Breast epithelium (tissue), 4 donors: Measurements from ENCODE around the gene NCOR2. TPM values are rescaled to one million over a fixed set of nuclear protein-coding genes. Genes with fewer than 3 reads are reported as not detected.

Source experiments
- DNase-seq, 2 donors: peaks; one replicate each; pipeline ENCODE4 v3.0.0-alpha.2; 2019; ENCODE audit warnings: low spot score in 2 of 2
- H3K27ac ChIP-seq, 2 donors: fragments of 200-600 bp; sonication (generic) in 1 of 2; one replicate each; pipeline ENCODE4 v1.5.1; 2016 to 2019; ENCODE audit warnings: mild to moderate bottlenecking in 1 of 2
- H3K27me3 ChIP-seq, 2 donors: fragments of 200-600 bp; sonication (generic) in 1 of 2; one replicate each; pipeline versions ENCODE4 v1.5.1 to v1.6.0; 2017 to 2019; ENCODE audit warnings: control low read depth in 1 of 2, mild to moderate bottlenecking in 1 of 2
- H3K36me3 ChIP-seq: fragments of 200-600 bp; one replicate; pipeline ENCODE4 v1.5.1; 2019
- H3K4me1 ChIP-seq, 2 donors: fragments of 200-600 bp; sonication (generic); one replicate each; pipeline ENCODE4 v1.5.1; 2016 to 2019; ENCODE audit warnings: control low read depth in 1 of 2
- H3K4me3 ChIP-seq, 3 donors: fragments of 200-600 bp; sonication (generic); 1 replicate in 2 of 3; 2 replicates in 1 of 3; pipeline ENCODE4 v1.5.1; 2016 to 2019; ENCODE audit warnings: mild to moderate bottlenecking in 3 of 3, moderate library complexity in 2 of 3
- H3K9me3 ChIP-seq, 2 donors: fragments of 200-600 bp; sonication (generic) in 1 of 2; one replicate each; pipeline ENCODE4 v1.5.1; 2016 to 2019; ENCODE audit warnings: control low read depth in 1 of 2
- CTCF ChIP-seq, 3 donors: fragments of 450-650 bp; IDR thresholded peaks; one replicate each; pipeline ENCODE4 v1.5.1; 2016 to 2017; ENCODE audit warnings: antibody characterized with exemption in 3 of 3, mild to moderate bottlenecking in 3 of 3, moderate library complexity in 3 of 3
- POLR2A ChIP-seq: fragments of 450-650 bp; IDR thresholded peaks from one replicate; pipeline ENCODE4 v1.6.1; 2016; ENCODE audit warnings: antibody characterized with exemption, mild to moderate bottlenecking, moderate library complexity
- POLR2AphosphoS5 ChIP-seq, 3 donors: sonication (generic); formaldehyde crosslinking; IDR thresholded peaks; one replicate each; pipeline ENCODE4 v1.6.1; 2017; ENCODE audit warnings: antibody characterized with exemption in 3 of 3
- intact Hi-C: fragments of 100-400 bp; cut with DNase I; formaldehyde crosslinking; loops from one replicate; pipeline ENCODE4 v1.15.1; 2023; ENCODE audit warnings: low total_unique reads
- total RNA-seq, 3 donors: library from RNA; depleted of rRNA; stranded (reverse); fragments of >200 nt; gene quantifications; one replicate each; pipeline ENCODE4 v1.1.0, GENCODE V29; 2016

NCOR2 gene
- total RNA-seq, 3 donors from 2014 or later, result 58.4 to 83.9 (median 71.7) TPM

DNA sequence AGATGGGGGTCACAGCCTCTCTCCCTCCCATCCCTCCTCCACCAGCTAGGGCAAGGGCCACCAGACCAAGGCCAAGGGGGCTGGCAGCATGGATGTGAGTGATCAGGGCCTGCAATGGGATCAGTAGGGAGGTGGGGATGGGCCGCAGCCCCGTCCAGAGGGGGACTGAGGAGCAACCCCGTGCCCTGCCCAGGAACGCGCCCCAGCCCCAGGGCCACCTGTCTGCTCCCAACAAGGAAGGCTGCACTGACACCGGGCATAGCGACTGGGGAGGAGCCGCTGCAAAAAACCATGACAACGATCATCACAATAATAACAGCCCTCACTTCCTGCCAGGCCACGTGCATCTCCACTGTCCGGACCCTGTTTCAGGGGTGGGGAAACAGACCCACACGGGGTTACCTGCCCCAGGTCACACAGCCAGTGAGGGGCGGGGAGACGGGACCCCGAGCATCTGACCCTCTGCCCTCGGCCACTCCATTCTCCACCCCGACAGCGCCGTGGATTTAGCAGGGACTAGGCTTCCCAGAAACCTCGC, 24.3 kb downstream of the NCOR2 start:
- Histone ChIP-seq H3K4me1 (peaks cover 29 to 38% of the 10 kb centered on the region in 2 donors), H3K27ac (peak overlapping the region; percentile 40 to 76), H3K36me3 (no peaks in the 10 kb centered on the region), H3K27me3 (no peaks in the 10 kb centered on the region), H3K4me3 (peak overlapping the region in 1 of 3 donors; percentile 52), H3K9me3 (no peaks in the 10 kb centered on the region)
- TF ChIP-seq POLR2A, result no peak
- TF ChIP-seq POLR2AphosphoS5 (IDR thresholded peaks at IDR 0.05), result no peak
- no peak for TF ChIP-seq CTCF (IDR thresholded peaks at IDR 0.05)
- DNase-seq, result no peak
- intact Hi-C loops, result loop anchor here (10.0 kb wide), 1 partner anchor 508 kb away; no protein-coding TSS in a partner anchor

DNA sequence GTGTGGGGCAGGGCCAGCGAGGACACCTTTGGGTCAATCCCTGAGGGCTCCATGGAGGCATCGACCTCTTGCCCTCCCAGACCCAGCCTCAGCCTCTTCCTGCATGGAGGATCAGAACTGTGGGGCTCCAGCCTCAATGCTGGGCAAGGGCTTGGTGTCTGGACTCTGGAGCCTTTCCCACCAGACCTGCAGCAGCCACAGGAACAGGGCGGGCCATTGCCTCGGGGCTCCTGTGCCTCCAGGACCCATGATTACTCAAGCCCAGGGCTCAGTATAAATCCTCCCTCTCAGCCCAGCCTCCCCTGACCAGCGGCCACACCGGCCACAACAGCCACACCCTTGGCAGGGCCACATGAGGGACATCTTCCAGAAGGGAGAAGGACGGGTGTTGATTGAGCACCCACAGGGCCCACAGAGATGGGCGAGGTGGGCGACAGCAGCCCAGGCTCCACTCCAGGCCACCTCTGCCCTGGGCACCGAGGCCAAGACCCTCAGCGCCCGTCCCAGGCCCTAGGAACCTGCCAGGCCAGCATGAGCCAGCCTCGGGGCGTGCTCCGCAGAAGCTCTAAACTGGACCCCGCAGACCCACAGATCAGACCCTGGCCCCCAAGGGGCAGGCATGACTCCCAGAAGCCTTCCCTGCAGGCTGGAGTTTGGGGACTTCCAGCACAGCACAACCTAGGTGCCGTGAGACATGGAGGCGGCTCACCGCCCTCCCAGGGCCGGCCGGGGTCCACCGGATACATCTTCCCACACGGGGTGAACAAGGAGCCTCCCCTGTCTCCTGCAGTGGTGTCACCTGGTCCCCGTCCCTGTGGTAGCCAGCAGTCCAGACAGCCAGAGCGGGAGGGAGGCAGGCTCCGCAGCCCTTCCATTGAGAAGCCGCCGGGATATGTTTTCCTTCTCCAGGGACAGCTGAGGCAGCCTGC, 25.1 kb downstream of the NCOR2 start:
- Histone ChIP-seq H3K4me1 (peaks cover 37 to 46% of the 10 kb centered on the region in 2 donors), H3K36me3 (no peaks in the 10 kb centered on the region), H3K4me3 (peak overlapping the region in 1 of 3 donors; percentile 52), H3K27ac (peak overlapping the region; percentile 29 to 76), H3K27me3 (no peaks in the 10 kb centered on the region), H3K9me3 (no peaks in the 10 kb centered on the region)
- TF ChIP-seq POLR2AphosphoS5 (IDR thresholded peaks at IDR 0.05), result no peak
- no peak for TF ChIP-seq CTCF (IDR thresholded peaks at IDR 0.05)
- TF ChIP-seq POLR2A, result no peak
- intact Hi-C loops, result loop anchor here (10.0 kb wide), 1 partner anchor 507 kb away; no protein-coding TSS in a partner anchor
- DNase-seq, result no peak

GRCh38 chr12:124541322-124541721, 26.1 kb downstream of the NCOR2 start:
- intact Hi-C loops, result loop anchor here (1.0 to 10.0 kb wide), 2 partner anchors 49 to 507 kb away; no protein-coding TSS in a partner anchor

GRCh38 chr12:124539084-124540041, 28.0 kb downstream of the NCOR2 start:
- Histone ChIP-seq H3K27me3 (no peaks in the 10 kb centered on the region), H3K36me3 (no peaks in the 10 kb centered on the region), H3K4me1 (peaks cover 35 to 45% of the 10 kb centered on the region in 2 donors), H3K4me3 (peak overlapping the region in 1 of 3 donors; percentile 51), H3K9me3 (no peaks in the 10 kb centered on the region), H3K27ac (peak overlapping the region; percentile 65 to 84)
- intact Hi-C loops, result loop anchor here (10.0 kb wide), 1 partner anchor 505 kb away; no protein-coding TSS in a partner anchor
- TF ChIP-seq POLR2AphosphoS5 (IDR thresholded peaks at IDR 0.05) (no peak), CTCF (IDR thresholded peaks at IDR 0.05) (no peak), POLR2A (no peak)
- no peak for DNase-seq

More at GRCh38 chr12:124541322-124541721, 26.1 kb downstream of the NCOR2 start:
- H3K36me3 ChIP-seq, result no peaks in the 10 kb centered on the region
- no peak overlapping the region for H3K27ac ChIP-seq
- H3K4me1 ChIP-seq, result peaks cover 37 to 47% of the 10 kb centered on the region in 2 donors
- no peak overlapping the region for H3K4me3 ChIP-seq
- TF ChIP-seq CTCF (IDR thresholded peaks at IDR 0.05), result no peak
- no peak for TF ChIP-seq POLR2AphosphoS5 (IDR thresholded peaks at IDR 0.05)
- TF ChIP-seq POLR2A, result no peak
- no peak for DNase-seq
- no peaks in the 10 kb centered on the region for H3K9me3 ChIP-seq
- H3K27me3 ChIP-seq, result no peaks in the 10 kb centered on the region
